Neural cell (in vitro differentiated cells): Measurements from ENCODE around the gene L1CAM. TPM values are rescaled to one million over a fixed set of nuclear protein-coding genes. Genes with fewer than 3 reads are reported as not detected.

Experiments used
- H2AFZ ChIP-seq: fragments of 200-600, 300-800 bp; sonication (generic), shearing (Covaris generic); 2 replicates; pipeline ENCODE4 v1.6.0; 2014; ENCODE audit warnings: low read depth, mild to moderate bottlenecking, antibody characterized with exemption, low read length, moderate library complexity
- H3F3A ChIP-seq: fragments of 200-600 bp; shearing (Covaris generic); 2 replicates; pipeline ENCODE4 v1.6.1; 2016; ENCODE audit warnings: mild to moderate bottlenecking, moderate library complexity, mixed read lengths, antibody characterized with exemption, low read length; ENCODE audit not compliant: insufficient read depth, poor library complexity, severe bottlenecking
- H3K27ac ChIP-seq: fragments of 200-600, 300-800 bp; sonication (generic), shearing (Covaris generic); 2 replicates; pipeline ENCODE4 v1.5.1; 2014; ENCODE audit warnings: mild to moderate bottlenecking, low read length, moderate library complexity
- H3K27me3 ChIP-seq: fragments of 300-800, 200-600 bp; sonication (generic), shearing (Covaris generic); 2 replicates; pipeline ENCODE4 v1.6.0; 2014; ENCODE audit warnings: mild to moderate bottlenecking, low read depth, low read length, moderate library complexity; ENCODE audit not compliant: insufficient read depth
- H3K36me3 ChIP-seq: fragments of 300-800, 200-600 bp; sonication (generic), shearing (Covaris generic); 2 replicates; pipeline ENCODE4 v1.5.1; 2014; ENCODE audit warnings: mild to moderate bottlenecking, antibody characterized with exemption, low read length, moderate library complexity; ENCODE audit not compliant: insufficient read depth
- H3K4me2 ChIP-seq: fragments of 300-800, 200-600 bp; sonication (generic), shearing (Covaris generic); 2 replicates; pipeline ENCODE4 v1.6.0; 2014; ENCODE audit warnings: mild to moderate bottlenecking, low read length
- H3K4me3 ChIP-seq: fragments of 300-800, 200-600 bp; sonication (generic), shearing (Covaris generic); 2 replicates; pipeline ENCODE4 v1.5.1; 2014; ENCODE audit warnings: mild to moderate bottlenecking, low read length, moderate library complexity
- H3K79me2 ChIP-seq: fragments of 200-600 bp; shearing (Covaris generic); replicated peaks from 2 replicates; pipeline ENCODE4 v1.6.0; 2014; ENCODE audit warnings: mild to moderate bottlenecking, low read length, moderate library complexity; ENCODE audit not compliant: insufficient read depth
- H3K9ac ChIP-seq: fragments of 300-800, 200-600 bp; sonication (generic), shearing (Covaris generic); 2 replicates; pipeline ENCODE4 v1.6.1; 2016; ENCODE audit warnings: mild to moderate bottlenecking, low read length, mixed read lengths
- H3K9me2 ChIP-seq: fragments of 200-600 bp; shearing (Covaris generic); 2 replicates; pipeline ENCODE4 v1.6.1; 2016; ENCODE audit warnings: mild to moderate bottlenecking, low read length, mixed read lengths; ENCODE audit not compliant: insufficient read depth
- H3K9me3 ChIP-seq: fragments of 200-600, 300-800 bp; sonication (generic), shearing (Covaris generic); 2 replicates; pipeline ENCODE4 v1.6.1; 2016; ENCODE audit warnings: mild to moderate bottlenecking, mixed run types, low read length, moderate library complexity, mixed read lengths
- H4K20me1 ChIP-seq: fragments of 200-600 bp; shearing (Covaris generic); 2 replicates; pipeline ENCODE4 v1.6.1; 2016; ENCODE audit warnings: mild to moderate bottlenecking, mixed run types; ENCODE audit not compliant: insufficient read depth
- CTCF ChIP-seq: fragments of 450-650 bp; IDR thresholded peaks from 2 replicates; pipeline ENCODE4 v1.5.1; 2014; ENCODE audit warnings: antibody characterized with exemption, mild to moderate bottlenecking, moderate library complexity; ENCODE audit not compliant: poor library complexity, severe bottlenecking
- EP300 ChIP-seq: fragments of 450-650 bp; conservative IDR thresholded peaks from 2 replicates; pipeline ENCODE4 v1.6.1; 2014; ENCODE audit warnings: antibody characterized with exemption, mild to moderate bottlenecking, moderate library complexity; ENCODE audit not compliant: poor library complexity, severe bottlenecking
- EZH2 ChIP-seq: fragments of 200-600, 300-800 bp; shearing (Covaris generic), sonication (generic); IDR thresholded peaks from 2 replicates; pipeline ENCODE4 v1.6.1; 2014; ENCODE audit warnings: antibody characterized with exemption, low read length, borderline replicate concordance, mild to moderate bottlenecking; ENCODE audit not compliant: insufficient read depth, poor library complexity, severe bottlenecking
- MXI1 ChIP-seq: fragments of 450-650 bp; conservative IDR thresholded peaks from 2 replicates; pipeline ENCODE4 v1.6.1; 2014; ENCODE audit warnings: antibody characterized with exemption, mild to moderate bottlenecking; ENCODE audit not compliant: poor library complexity, severe bottlenecking
- POLR2AphosphoS5 ChIP-seq: IDR thresholded peaks from 2 replicates; pipeline ENCODE4 v1.6.1; 2012
- RAD21 ChIP-seq: fragments of 450-650 bp; conservative IDR thresholded peaks from 2 replicates; pipeline ENCODE4 v1.6.1; 2014; ENCODE audit warnings: antibody characterized with exemption, mild to moderate bottlenecking, moderate library complexity
- REST ChIP-seq: IDR thresholded peaks from 2 replicates; pipeline ENCODE4 v1.6.1; 2012; ENCODE audit warnings: borderline replicate concordance
- SMC3 ChIP-seq: fragments of 450-650 bp; conservative IDR thresholded peaks from 2 replicates; pipeline ENCODE4 v1.6.1; 2014; ENCODE audit warnings: antibody characterized with exemption, mild to moderate bottlenecking, moderate library complexity; ENCODE audit not compliant: poor library complexity
- polyA plus RNA-seq: library from polyadenylated mRNA; depleted of rRNA; stranded (reverse); fragments of >200 nt; gene quantifications from 2 replicates; pipeline ENCODE4 v1.2.3, GENCODE V29; 2014

Gene L1CAM
- polyA plus RNA-seq, 1 donor from 2014 or later: 88.0 TPM

- Histone ChIP-seq H3K9ac (peak within 1 kb of the TSS; percentile 70), H2AFZ (no peak within 1 kb of the TSS), H3K27me3 (no peaks in the 10 kb centered on the region), H3K4me2 (peak within 1 kb of the TSS; percentile 48), H3K27ac (peak within 1 kb of the TSS; percentile 37), H3K4me3 (peak within 1 kb of the TSS; percentile 73), H3K9me2 (no peaks in the 10 kb centered on the region), H3F3A (no peaks in the 10 kb centered on the region), H4K20me1 (no peaks in the 10 kb centered on the region), H3K9me3 (no peaks in the 10 kb centered on the region), H3K79me2 (no peaks in the 10 kb centered on the region), H3K36me3 (no peaks in the 10 kb centered on the region)
- TF ChIP-seq POLR2AphosphoS5 (peak; percentile 33), CTCF (no peak), MXI1 (peak; percentile 73), SMC3 (peak; percentile 31)
Observed at GRCh38 chrX:153934762-153935325, 48.9 kb upstream of the L1CAM start, which contains the start of gene NAA10. TSS of gene NAA10 (minus strand) at chrX:153935037. CDS start at chrX:153934904, 133 bp downstream.

- Histone ChIP-seq H3K4me2 (peak overlapping the region; percentile 48), H3K9me3 (no peaks in the 10 kb centered on the region), H3K36me3 (no peaks in the 10 kb centered on the region), H3K27ac (peak overlapping the region; percentile 37), H3K27me3 (no peaks in the 10 kb centered on the region), H3K4me3 (peak overlapping the region; percentile 73), H3K79me2 (no peaks in the 10 kb centered on the region), H2AFZ (no peak overlapping the region), H3K9me2 (no peaks in the 10 kb centered on the region), H3F3A (no peaks in the 10 kb centered on the region), H4K20me1 (no peaks in the 10 kb centered on the region), H3K9ac (peak overlapping the region; percentile 70)
- TF ChIP-seq EP300 (no peak), RAD21 (peak; percentile 15), MXI1 (no peak), REST (no peak)
Observed at GRCh38 chrX:153934148-153934761, 48.3 kb upstream of the L1CAM start.

- Histone ChIP-seq H3K9ac (peak overlapping the region; percentile 70), H3K9me2 (no peaks in the 10 kb centered on the region), H3K27me3 (no peaks in the 10 kb centered on the region), H3K4me2 (no peak overlapping the region), H3K9me3 (no peaks in the 10 kb centered on the region), H3K79me2 (no peaks in the 10 kb centered on the region), H2AFZ (no peak overlapping the region), H3F3A (no peaks in the 10 kb centered on the region), H3K27ac (no peak overlapping the region), H4K20me1 (no peaks in the 10 kb centered on the region), H3K4me3 (peak overlapping the region; percentile 73), H3K36me3 (no peaks in the 10 kb centered on the region)
- no peak for TF ChIP-seq REST
- TF ChIP-seq CTCF: no peak
- TF ChIP-seq POLR2AphosphoS5: no peak
- TF ChIP-seq RAD21: no peak
- no peak for TF ChIP-seq EZH2
Observed at GRCh38 chrX:153933748-153934147, 47.8 kb upstream of the L1CAM start.
